Activated naive CD4-positive, alpha-beta T cell treated with anti-CD3 and anti-CD28 coated beads, Interleukin-2, amount 50 U/mL, for 16 hours (primary cell): ENCODE data around the gene ATPAF2.

ENCODE experiments used
- DNase-seq: peaks from one replicate; pipeline ENCODE4 v3.0.0-alpha.2; 2020

Gene ATPAF2

DNA sequence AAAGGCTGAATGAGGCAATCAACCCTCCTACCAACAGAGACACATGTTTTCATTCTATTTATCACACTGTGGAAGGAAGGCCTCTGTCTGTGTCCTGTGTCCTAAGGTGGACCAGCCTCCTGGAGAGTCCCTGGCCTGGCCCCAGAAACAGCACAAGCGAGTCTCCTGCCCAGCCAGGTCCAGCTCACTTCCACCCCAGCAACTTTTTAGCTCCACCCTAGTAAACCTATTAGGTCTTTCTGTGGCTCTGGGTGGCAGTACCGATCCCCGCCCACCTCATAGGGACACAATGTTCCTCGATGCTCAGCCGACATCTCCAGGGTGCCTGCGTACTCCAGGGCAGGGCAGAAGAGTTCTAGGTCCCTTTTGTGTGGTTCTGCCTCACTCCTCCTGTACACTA, 55.6 kb downstream of the ATPAF2 start:
- DNase-seq: no peak

DNA sequence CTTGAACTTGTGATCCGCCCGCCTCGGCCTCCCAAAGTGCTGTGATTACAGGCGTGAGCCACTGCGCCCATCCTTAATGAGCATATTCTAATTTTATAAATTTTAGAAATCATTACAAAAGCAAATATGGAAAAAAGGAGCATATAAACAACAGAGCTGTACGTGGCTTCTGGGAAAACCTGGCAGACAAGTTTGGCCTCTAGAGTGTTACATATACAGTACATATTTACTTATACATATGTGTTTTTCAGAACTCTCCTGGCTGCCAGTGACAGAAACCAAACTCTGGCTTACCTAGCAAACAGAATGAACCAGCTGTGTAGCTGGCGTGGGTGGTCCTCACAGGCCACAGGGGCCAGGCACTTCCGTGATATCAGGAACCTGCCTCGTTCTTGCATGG, 56.2 kb downstream of the ATPAF2 start:
- DNase-seq: no peak

DNA sequence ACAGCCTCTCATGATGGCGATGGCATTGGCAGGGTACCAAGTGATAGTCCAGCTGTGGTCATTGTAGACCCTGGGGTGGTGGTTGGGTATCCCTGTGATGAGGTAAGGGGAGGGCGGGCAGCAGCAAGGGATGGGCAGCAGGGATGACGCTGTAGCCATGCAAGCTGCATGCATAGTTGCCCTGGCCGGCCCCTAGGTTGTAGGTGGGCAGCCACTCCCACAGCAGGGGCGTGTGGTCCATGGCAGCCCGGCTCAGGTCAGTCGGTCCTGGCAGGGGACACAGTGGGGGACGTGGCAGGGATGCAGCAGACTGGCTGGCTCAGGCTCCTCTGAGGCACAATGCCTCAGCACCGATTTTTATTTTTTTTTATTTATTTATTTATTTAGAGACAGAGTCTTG, 57.6 kb downstream of the ATPAF2 start:
- no peak for DNase-seq

- no peak for DNase-seq
Measured at GRCh38 chr17:17979778-17980177, 59.2 kb downstream of the ATPAF2 start.

GRCh38 chr17:17978481-17979424, 60.2 kb downstream of the ATPAF2 start:
- no peak for DNase-seq

GRCh38 chr17:17976931-17977570, 61.9 kb downstream of the ATPAF2 start:
- DNase-seq: no peak

GRCh38 chr17:17975436-17975835, 63.5 kb downstream of the ATPAF2 start:
- no peak for DNase-seq

DNA sequence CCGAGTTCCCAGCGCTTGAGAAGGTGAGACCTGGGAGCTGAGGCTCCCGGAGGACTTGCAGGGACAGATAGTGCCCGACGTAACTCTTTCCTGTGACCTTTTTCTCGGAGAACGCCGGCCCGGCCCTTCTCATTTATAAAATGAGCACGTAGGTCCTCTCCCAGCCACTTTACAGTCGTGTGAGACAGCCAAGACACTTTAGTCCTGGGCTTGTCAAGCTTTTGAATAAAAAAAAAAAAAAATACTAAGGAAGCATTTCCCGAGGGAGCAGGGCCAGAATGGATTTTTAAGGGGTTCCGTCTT, 66.1 kb downstream of the ATPAF2 start:
- DNase-seq: no peak

- DNase-seq: peak; percentile 100
Measured at GRCh38 chr17:17972126-17972951, 66.6 kb downstream of the ATPAF2 start, which contains the start of the genes DRC3 and TOM1L2. DRC3 (plus strand) TSS chr17:17972862; CDS start chr17:17977599, 4,737 bp downstream. TOM1L2 (minus strand) TSS chr17:17972400; CDS start chr17:17972313, 87 bp downstream.

DNA sequence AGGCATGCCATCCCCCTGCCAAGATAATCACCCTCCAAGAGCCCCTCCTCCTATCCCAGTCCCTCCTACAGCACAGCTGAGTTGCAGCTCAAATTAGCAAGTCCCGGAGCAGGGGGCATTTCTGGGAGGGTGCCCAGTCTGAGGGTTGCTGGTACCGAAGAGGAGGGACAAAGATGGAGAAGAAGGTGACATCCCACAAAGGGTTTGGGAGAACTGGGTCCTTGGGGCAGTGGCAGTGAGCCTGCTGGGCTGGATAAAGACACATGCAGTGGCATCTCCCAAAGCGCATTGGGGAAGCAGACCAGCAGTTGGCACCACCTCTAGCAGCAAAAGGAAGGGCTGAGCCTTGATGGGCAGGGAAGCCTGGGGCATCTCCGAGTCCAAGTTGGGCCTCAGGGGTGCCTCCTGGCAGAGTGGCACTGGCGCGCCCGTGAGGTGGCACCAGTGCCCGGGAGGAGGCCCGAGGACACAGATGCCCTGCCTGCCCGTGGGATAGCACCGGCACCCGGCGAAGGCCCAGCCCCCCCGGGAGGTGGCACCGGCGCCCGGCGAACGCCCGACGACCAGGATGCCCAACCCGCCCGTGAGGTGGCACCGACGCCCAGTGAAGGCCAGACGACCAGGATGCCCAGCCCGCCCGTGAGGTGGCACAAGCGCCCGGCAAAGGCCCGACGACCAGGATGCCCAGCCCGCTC, 67.4 kb downstream of the ATPAF2 start:
- DNase-seq: peak; percentile 28

DNA sequence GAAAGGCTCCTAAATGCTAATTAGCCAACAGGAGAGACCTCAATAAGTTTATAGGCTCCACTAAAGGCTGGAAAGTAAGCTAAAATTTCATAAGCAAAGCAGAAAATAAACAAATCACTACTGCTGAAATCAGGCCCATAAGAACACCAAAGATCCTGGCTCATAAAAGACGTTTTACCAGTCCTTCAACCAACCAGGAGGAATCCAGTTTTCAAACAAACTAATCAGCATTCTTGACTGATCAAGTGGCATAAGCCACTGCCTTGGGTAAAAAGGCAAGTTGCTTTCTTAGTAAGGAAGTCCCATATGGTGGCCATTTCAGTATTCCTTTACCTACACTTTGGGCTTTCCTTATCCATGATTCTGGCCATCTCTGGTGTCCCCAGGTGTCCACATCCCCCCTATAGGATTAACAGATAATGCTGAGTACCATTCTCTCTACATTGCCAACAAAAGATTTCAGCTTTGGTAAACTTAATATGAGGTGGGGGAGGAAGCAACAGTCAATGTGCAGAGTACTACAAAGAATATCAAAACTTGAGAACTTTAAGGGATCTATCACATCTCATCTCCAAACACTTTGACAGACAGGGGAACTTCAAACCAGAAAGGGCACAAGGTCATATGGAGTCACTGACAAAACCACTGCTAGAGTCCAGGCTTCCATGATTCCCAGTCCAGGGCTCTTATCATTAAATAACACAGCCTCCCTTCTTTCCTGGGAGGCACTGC, 68.1 kb downstream of the ATPAF2 start:
- no peak for DNase-seq
